GM19193 (cell line): ENCODE results near the gene CLCN1.

Experiments
- POLR2A ChIP-seq: IDR thresholded peaks from 4 replicates; pipeline ENCODE4 v1.6.1; 2011; ENCODE audit not compliant: insufficient read depth, insufficient read length; ENCODE audit errors: extremely low read depth

The CLCN1 gene

DNA sequence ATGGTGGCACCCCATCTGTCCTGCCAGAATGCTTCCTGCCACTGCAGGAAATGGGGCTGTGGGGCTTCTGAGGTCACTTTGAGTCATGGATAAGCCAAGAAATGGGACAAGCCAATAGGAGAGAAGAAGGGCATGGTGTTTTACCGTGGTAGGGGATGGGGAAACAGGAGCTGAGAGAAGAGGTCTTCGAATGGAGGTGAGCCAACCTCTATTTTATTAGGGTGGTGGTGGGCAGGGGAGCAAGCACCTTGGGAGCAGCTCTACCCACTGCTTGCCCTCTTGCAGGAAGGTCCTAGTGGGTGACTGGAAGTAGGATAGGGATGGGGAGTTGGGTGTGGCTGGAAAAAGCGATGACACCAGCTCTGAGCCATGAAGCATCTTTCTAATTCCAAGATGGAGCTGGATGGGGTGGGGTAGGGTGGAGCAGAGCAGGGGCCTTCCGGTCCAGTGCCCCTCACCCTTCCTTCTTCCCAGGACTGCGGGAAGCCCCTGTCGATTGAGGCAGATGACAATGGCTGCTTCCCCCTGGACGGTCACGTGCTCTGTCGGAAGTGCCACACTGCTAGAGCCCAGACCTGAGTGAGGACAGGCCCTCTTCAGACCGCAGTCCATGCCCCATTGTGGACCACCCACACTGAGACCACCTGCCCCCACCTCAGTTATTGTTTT lies 74.3 kb downstream of the CLCN1 start:
- TF ChIP-seq POLR2A: no peak

GRCh38 chr7:143390773-143391317 lies 74.9 kb downstream of the CLCN1 start:
- TF ChIP-seq POLR2A: no peak

DNA sequence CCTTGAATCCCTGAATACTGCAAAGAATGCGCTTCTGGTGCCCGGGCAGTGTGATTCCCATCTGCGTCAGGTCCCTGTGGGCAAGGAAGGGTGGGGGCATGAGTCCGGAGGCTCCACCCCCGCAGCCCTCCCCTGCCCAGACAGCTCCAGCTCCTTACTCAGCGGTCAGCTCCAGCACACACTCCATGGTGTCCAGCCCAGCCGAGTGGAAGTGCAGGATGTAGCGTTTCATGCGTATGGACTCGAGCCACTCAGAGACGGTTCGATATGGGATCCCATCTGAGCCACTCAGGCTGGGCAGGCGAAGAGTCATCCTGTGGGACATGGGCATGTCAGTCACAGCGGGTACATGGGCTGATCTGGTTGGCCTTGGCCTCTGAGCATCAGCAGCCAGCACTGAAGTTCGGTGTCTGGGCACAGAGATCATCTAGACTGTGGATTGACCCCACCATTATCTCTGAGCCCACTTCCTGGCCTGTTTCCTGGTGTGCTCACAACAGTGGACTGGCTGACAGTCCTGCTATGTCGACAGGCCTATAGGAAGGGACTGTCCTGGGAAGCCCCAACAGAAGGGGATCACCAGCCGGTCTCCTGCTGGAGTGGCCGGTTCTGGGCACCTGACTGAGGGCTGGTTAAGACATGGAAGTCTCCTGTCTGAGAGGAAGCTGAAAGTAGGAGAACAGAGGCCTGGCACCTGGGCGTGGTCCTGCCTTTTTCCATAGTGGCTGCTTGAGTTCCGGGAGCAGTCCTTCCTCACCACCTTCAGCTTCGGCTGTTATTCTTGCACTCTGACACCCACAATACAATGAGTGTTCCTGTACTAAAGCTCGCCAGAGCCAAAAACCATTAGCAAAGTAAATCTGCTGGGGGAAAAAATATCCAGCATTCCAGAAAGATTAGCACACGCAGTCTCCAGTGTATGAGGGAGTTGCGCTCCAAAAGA lies 75.8 kb downstream of the CLCN1 start:
- TF ChIP-seq POLR2A: peak; percentile 21

DNA sequence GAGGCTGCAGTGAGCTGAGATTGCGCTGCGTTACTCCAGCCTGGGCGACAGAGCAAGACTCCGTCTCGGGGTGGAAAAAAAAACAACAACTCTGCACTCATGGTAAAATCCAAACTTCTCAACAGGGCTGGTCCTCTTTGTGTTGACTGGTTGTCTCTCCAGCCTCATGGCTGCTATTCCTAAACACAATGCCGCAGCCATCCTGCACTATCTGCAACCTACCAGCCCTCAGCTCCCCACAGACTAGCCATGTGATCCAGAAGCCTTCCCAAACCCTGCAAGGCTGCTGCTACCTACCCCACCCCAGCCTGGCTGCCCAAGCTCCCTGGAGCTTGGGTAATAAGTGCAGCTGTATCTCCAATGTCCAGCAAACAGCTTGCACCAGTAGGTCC lies 77.0 kb downstream of the CLCN1 start:
- TF ChIP-seq POLR2A: no peak

DNA sequence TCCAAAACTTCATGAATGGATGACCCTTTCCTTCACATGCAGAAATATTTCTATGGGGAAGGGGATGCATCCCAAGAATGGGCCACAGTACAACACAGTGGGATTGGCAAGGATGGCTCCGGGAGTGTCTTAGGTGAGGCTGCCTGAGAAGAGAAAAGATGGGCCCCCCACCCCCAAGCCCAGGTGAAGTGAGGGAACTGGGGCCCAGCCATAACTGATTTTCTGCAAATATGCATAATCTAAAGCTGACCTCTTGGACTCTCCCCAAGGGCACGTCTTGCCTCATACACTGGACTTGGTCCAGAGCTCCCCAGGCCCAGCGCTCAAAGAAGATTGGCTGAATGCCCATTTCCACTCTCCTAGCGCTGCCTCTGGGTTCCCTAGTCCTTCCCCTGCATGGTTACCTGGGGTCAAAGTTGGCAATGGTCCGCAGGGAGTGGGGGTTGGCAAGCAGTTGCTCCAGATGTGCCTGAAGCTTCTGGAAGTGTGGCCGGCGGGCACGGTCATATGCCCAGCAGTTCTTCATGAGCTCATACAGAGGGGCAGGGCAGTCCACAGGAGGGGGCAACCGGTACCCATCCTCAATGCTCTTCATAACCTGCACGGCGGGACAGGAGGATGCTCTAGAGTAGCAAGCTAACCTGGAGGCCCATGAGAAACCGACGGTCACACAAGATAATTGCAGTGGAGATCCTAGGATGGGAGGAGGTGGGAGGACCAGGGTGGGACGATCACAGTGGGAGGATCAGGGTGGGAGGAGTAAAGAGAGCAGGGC lies 77.5 kb downstream of the CLCN1 start:
- no peak for TF ChIP-seq POLR2A

DNA sequence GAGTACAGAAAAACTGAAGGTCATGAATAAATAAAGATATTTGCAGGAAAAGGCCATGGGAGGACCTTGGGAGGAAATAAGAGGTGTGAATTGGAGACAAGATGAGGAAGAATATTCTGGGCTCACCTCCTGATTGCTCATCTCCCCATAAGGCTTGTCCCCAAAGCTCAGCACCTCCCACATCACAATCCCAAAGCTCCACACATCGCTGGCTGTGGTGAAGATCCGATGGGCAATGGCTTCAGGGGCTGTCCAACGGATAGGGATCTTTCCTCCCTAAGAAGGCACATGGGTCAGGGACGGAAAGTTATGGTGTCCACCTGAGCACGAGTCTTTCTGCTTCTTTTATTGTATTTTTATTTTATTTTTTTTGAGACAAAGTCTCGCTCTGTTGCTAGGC lies 78.2 kb downstream of the CLCN1 start:
- TF ChIP-seq POLR2A: no peak

DNA sequence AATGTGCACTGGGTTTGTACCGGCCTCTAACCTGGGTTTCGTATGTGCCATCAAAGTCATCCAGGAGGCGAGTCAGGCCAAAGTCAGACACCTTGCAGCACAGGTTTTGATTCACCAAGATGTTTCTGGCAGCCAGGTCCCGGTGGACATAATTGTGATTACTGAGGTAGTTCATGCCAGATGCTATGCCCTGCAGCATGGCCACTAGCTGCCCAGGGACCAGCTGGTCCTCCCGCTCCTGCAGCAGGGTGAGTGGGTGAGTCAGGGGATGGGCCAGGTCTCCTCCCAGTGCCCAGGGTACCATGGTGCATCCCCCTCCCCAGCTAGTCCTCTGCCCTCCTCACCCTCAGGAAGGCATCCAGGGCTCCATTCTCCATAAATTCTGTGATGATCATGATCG lies 78.9 kb downstream of the CLCN1 start:
- TF ChIP-seq POLR2A: no peak

DNA sequence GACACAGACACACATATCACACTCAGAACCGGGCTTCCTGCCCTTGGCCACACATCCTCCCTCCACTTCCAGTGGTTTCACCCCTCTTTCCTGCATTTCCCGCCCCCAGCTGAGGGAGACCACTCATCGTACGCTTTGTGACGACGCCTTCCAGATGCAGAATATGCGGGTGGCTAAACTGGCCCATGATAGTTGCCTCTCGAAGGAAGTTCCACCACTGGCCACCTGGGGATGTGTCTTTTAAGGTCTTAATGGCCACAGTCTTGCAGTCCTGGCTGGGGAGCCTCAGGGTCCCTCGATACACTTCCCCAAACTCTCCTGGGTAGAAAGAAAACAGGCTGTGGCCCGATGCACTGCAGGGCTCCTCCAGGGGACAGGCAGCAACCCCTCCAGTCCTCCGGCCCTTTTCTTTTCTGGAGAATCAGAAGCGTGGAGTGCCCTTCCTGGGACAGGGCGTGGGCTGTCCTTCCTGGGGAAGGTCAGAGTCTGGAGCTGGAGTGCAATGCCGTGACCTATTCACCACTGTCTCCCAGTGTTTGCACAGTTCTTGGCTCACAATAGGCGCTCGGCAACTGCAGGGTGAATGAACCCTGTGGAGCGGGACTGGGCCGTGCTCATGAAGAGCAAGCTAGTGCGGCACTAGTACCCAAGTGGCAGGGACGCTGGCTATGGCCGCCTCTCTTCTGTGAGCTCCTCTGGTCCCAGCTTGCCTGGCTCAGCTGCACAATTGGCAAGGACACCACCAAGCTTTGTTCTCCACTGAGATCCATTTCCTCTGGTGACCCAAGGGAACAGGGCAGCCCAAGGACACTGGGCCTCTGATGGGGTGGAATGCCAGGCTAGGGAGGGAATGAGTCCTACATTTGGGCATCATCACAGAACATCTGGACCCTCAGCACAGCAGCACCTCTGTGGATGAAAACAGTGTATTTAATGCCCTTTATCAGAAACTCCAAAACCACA lies 79.6 kb downstream of the CLCN1 start:
- TF ChIP-seq POLR2A: no peak

- TF ChIP-seq POLR2A: no peak
These were observed 80.3 kb downstream of the CLCN1 start for GRCh38 chr7:143396182-143396581.

DNA sequence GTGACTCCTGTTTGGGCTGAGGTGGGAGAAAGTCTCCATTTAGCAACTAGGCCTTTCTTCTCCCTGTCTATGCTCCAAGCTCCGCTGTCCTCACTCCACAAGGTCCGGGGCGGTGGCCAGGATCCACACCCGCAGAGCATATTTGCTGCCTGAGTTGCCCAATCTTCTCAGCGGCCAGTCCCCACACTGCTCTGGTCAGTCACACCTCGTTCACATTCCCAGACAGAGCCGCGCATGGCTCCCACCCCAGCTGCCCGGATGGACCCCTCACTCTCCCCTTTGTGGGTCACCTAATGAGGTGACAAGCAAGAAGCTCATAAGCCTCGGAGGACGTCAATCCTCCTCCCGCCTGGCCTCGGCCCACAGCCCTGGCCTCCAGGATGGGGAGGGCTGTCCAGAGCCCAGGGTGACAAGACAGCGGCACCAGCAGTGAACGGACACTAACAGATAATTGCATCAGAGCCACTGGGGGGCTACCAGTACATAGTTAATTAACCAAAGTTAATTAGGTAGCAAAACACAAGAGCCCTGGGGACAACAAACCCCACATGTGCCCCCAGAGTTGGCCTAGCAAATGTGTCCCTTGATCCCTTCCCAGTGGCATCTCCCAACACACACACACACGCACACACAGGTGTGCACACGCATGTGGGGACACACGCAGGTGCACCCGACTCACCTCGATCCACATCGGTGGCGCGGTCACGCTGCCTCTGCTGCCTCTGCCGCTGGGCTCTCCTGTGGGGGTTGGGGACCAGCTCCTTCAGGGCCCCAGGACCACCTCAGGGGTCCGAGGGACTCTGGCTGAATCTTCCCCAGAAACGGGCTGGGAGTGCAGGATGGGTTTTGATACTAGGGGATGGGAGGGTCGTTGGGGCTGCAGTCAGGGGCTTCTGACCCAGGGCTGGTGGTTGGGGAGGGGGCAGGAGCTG lies 81.0 kb downstream of the CLCN1 start:
- no peak for TF ChIP-seq POLR2A

DNA sequence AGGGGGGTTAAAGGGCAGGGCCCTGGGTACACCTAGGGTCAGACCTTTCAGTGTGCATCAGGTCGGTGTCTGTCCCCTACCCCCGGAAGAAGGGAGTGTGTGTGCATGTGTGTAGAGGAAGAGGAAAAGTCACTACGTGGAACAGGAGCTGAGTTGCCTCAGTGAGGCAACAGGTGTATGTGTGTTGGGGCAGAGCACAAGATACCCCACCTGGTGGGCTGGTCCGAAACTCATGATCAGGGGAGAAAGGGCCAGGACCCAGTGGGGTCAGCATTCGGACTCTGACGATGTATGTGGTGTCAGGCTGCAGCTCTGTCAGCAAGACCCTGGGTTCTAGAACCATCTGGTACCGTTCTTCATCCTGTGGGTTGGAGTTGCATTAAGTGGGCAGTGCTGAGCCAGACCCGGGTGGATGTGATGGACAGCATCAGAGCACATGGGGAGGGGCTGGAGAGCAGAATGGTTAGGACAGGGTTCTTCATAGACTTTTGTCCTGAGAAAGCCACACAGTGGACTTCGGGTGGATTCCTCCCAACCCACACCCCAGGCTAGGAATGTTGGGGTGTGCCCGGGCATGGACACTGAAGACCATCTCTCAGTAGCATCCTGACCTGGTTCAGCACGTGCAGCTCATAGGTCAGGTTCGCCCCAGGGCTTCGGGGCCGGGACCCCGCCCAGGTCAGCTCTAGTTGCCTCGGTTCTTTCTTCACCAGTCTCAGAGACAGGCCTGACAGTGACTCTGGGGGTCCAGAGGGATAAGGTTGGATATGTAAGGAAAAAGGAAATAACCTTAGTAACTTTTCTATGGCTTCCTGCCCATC lies 82.0 kb downstream of the CLCN1 start:
- TF ChIP-seq POLR2A: no peak

- no peak for TF ChIP-seq POLR2A
These were observed 82.7 kb downstream of the CLCN1 start for GRCh38 chr7:143398616-143399015.
